HG02981 (cell line): ENCODE data around the gene TMEM170A.
"Not testable (repeated sequence)": the region's sequence is repeated elsewhere in the genome, so short reads cannot be mapped to it uniquely, and the experiment has no call there.

ENCODE experiments used
- ATAC-seq: cut with Tn5 transposase; IDR thresholded peaks from one replicate; pipeline ENCODE4 v1.9.1; 2021; ENCODE audit warnings: mild to moderate bottlenecking, moderate library complexity; ENCODE audit not compliant: unreplicated experiment

Gene TMEM170A

GRCh38 chr16:75464122-75464918 is at the start of gene TMEM170A:
TSS of gene TMEM170A (minus strand) at chr16:75464689. CDS start at chr16:75464600, 89 bp downstream.
- peak; percentile 91 for ATAC-seq

GRCh38 chr16:75506574-75506973 is 42.1 kb upstream of the TMEM170A start:
- ATAC-seq: no peak

- ATAC-seq: no peak
Observed at GRCh38 chr16:75506107-75506506, 41.6 kb upstream of the TMEM170A start.

- ATAC-seq: no peak
Observed at GRCh38 chr16:75503801-75504200, 39.3 kb upstream of the TMEM170A start.

GRCh38 chr16:75502916-75503605 is 38.6 kb upstream of the TMEM170A start:
- ATAC-seq: no peak

GRCh38 chr16:75501820-75502219 is 37.3 kb upstream of the TMEM170A start:
- not testable (repeated sequence) for ATAC-seq

GRCh38 chr16:75501359-75501758 is 36.9 kb upstream of the TMEM170A start:
- no peak for ATAC-seq

- not testable (repeated sequence) for ATAC-seq
Observed at GRCh38 chr16:75498605-75499322, 34.3 kb upstream of the TMEM170A start.

- no peak for ATAC-seq
Observed at GRCh38 chr16:75497558-75497957, 33.1 kb upstream of the TMEM170A start.

- ATAC-seq: peak; percentile 62
Observed at GRCh38 chr16:75495076-75495674, 30.7 kb upstream of the TMEM170A start, which contains the start of gene CHST6. TSS of gene CHST6 (minus strand) at chr16:75495441. CDS start at chr16:75479828, 15,613 bp downstream.

GRCh38 chr16:75494661-75495075 is 30.2 kb upstream of the TMEM170A start:
- no peak for ATAC-seq

GRCh38 chr16:75494184-75494583 is 29.7 kb upstream of the TMEM170A start:
- no peak for ATAC-seq

- no peak for ATAC-seq
Observed at GRCh38 chr16:75491876-75492275, 27.4 kb upstream of the TMEM170A start.

- ATAC-seq: no peak
Observed at GRCh38 chr16:75488322-75488721, 23.8 kb upstream of the TMEM170A start.

- ATAC-seq: no peak
Observed at GRCh38 chr16:75486676-75487313, 22.3 kb upstream of the TMEM170A start.

- ATAC-seq: no peak
Observed at GRCh38 chr16:75486014-75486675, 21.7 kb upstream of the TMEM170A start.

GRCh38 chr16:75485230-75486013 is 20.9 kb upstream of the TMEM170A start:
- peak; percentile 47 for ATAC-seq

- no peak for ATAC-seq
Observed at GRCh38 chr16:75483222-75483621, 18.7 kb upstream of the TMEM170A start.
